H1 (cell line): Measurements from ENCODE around the gene STX12. TPM values are rescaled to one million over a fixed set of nuclear protein-coding genes. Genes with fewer than 3 reads are reported as not detected.

ENCODE experiments used
- CTCF ChIA-PET: fragments of 300-600 bp; sonication (Branson Sonifier 250); formaldehyde crosslinking; loops from one replicate; lab custom pipeline; 2021; ENCODE audit not compliant: partially characterized antibody; lab: Charles Lee
- POLR2A ChIA-PET: fragments of 300-600 bp; sonication (Branson Sonifier 250); formaldehyde crosslinking; loops from one replicate; lab custom pipeline; 2021; ENCODE audit warnings: inconsistent platforms; ENCODE audit not compliant: partially characterized antibody; lab: Charles Lee
- DNase-seq, 2 experiments: peaks; one replicate each; pipeline versions ENCODE4 v3.0.0 to v3.0.0-alpha.2; 2010 to 2022; ENCODE audit warnings: low spot score in 2 of 2, low read depth in 1 of 2, mixed read lengths in 1 of 2
- FAIRE-seq: peaks from 2 replicates; lab custom pipeline; 2011; peaks lifted over from hg19 to GRCh38; lab: Jason Lieb, UNC
- H2AFZ ChIP-seq: 2 replicates; pipeline ENCODE4 v1.8.1; 2012; ENCODE audit warnings: low read length, inconsistent platforms
- H2AK5ac ChIP-seq: 2 replicates; pipeline ENCODE4 v1.6.1; 2013; ENCODE audit warnings: low read depth, low read length
- H2BK120ac ChIP-seq: replicated peaks from 2 replicates; pipeline ENCODE3; 2013; ENCODE audit warnings: low read depth, low read length, inconsistent platforms
- H2BK12ac ChIP-seq: 2 replicates; pipeline ENCODE4 v1.6.1; 2013; ENCODE audit warnings: low read depth, low read length
- H2BK15ac ChIP-seq: 2 replicates; pipeline ENCODE4 v1.6.1; 2013; ENCODE audit warnings: low read length
- H2BK20ac ChIP-seq: 2 replicates; pipeline ENCODE4 v1.6.1; 2013; ENCODE audit warnings: low read length
- H2BK5ac ChIP-seq: 2 replicates; pipeline ENCODE4 v1.6.1; 2013; ENCODE audit warnings: low read depth, low read length
- H3K14ac ChIP-seq: 2 replicates; pipeline ENCODE4 v1.6.1; 2013; ENCODE audit warnings: inconsistent platforms; ENCODE audit not compliant: insufficient read length
- H3K18ac ChIP-seq: 2 replicates; pipeline ENCODE4 v1.6.1; 2013; ENCODE audit warnings: low read length; ENCODE audit errors: extremely low read depth
- H3K23ac ChIP-seq: 2 replicates; pipeline ENCODE4 v1.6.1; 2013; ENCODE audit warnings: inconsistent platforms; ENCODE audit not compliant: insufficient read length
- H3K23me2 ChIP-seq: 2 replicates; pipeline ENCODE4 v1.6.1; 2013; ENCODE audit warnings: low read depth, low read length
- H3K27ac ChIP-seq: 2 replicates; pipeline ENCODE4 v1.6.1; 2011; ENCODE audit warnings: low read depth, low read length, inconsistent platforms
- H3K27me3 ChIP-seq, 4 experiments: replicated peaks in 1 of 4; 1 replicate in 1 of 4; 2 replicates in 3 of 4; pipeline versions ENCODE4 v1.6.1 to v1.8.1; 2011 to 2013; ENCODE audit warnings: low read length in 3 of 4, mild to moderate bottlenecking in 3 of 4, inconsistent platforms in 2 of 4, mixed read lengths in 2 of 4, moderate library complexity in 1 of 4; ENCODE audit not compliant: control insufficient read depth in 3 of 4, insufficient read depth in 3 of 4; ENCODE audit errors: extremely low read depth in 1 of 4
- H3K36me3 ChIP-seq, 4 experiments: 2 replicates each; pipeline versions ENCODE4 v1.6.1 to v1.8.1; 2011 to 2013; ENCODE audit warnings: mild to moderate bottlenecking in 4 of 4, low read length in 3 of 4, moderate library complexity in 2 of 4, control low read depth in 1 of 4, inconsistent platforms in 1 of 4; ENCODE audit not compliant: insufficient read depth in 4 of 4, control insufficient read depth in 2 of 4
- H3K4ac ChIP-seq: replicated peaks from 2 replicates; pipeline ENCODE3; 2013; ENCODE audit warnings: low read length, low read depth, mixed read lengths, inconsistent platforms; ENCODE audit not compliant: insufficient read length
- H3K4me1 ChIP-seq, 4 experiments: replicated peaks in 1 of 4; 1 replicate in 1 of 4; 2 replicates in 3 of 4; pipeline versions ENCODE4 v1.6.1 to v1.8.1; 2011 to 2013; ENCODE audit warnings: low read length in 3 of 4, inconsistent platforms in 2 of 4, mixed read lengths in 1 of 4; ENCODE audit not compliant: insufficient read depth in 4 of 4, control insufficient read depth in 3 of 4
- H3K4me2 ChIP-seq, 2 experiments: 2 replicates each; pipeline versions ENCODE4 v1.6.1 to v1.8.1; 2011 to 2013; ENCODE audit warnings: low read depth in 2 of 2, low read length in 2 of 2, control low read depth in 1 of 2, inconsistent platforms in 1 of 2, mild to moderate bottlenecking in 1 of 2; ENCODE audit not compliant: insufficient read depth in 1 of 2
- H3K4me3 ChIP-seq, 4 experiments: fragments of 200-600, 300-600 bp in 1 of 4; sonication (generic), shearing (Covaris generic), sonication (Bioruptor Twin) in 1 of 4; 2 replicates each; pipeline versions ENCODE4 v1.5.1 to v1.8.1; 2011 to 2016; ENCODE audit warnings: low read length in 4 of 4, low read depth in 3 of 4, control low read depth in 2 of 4, inconsistent platforms in 2 of 4, mild to moderate bottlenecking in 2 of 4, mixed read lengths in 1 of 4, moderate library complexity in 1 of 4; ENCODE audit not compliant: insufficient read depth in 2 of 4; ENCODE audit errors: extremely low read depth in 1 of 4
- H3K56ac ChIP-seq: replicated peaks from 2 replicates; pipeline ENCODE3; 2013; ENCODE audit warnings: low read depth, mild to moderate bottlenecking, mixed read lengths, low read length, inconsistent platforms; ENCODE audit not compliant: insufficient read length
- H3K79me1 ChIP-seq: 2 replicates; pipeline ENCODE4 v1.6.1; 2013; ENCODE audit warnings: low read depth, low read length, control low read depth
- H3K79me2 ChIP-seq, 2 experiments: 2 replicates each; pipeline versions ENCODE4 v1.6.1 to v1.8.1; 2012 to 2013; ENCODE audit warnings: low read length in 2 of 2, mild to moderate bottlenecking in 2 of 2, inconsistent platforms in 1 of 2; ENCODE audit not compliant: insufficient read depth in 2 of 2, control insufficient read depth in 1 of 2
- H3K9ac ChIP-seq, 4 experiments: replicated peaks in 1 of 4; 1 replicate in 1 of 4; 2 replicates in 3 of 4; pipeline versions ENCODE4 v1.6.1 to v1.8.1; 2011 to 2013; ENCODE audit warnings: low read depth in 3 of 4, low read length in 3 of 4, control low read depth in 2 of 4, mild to moderate bottlenecking in 2 of 4, moderate library complexity in 2 of 4, inconsistent platforms in 1 of 4; ENCODE audit errors: extremely low read depth in 1 of 4
- H3K9me3 ChIP-seq, 2 experiments: 2 replicates each; pipeline versions ENCODE4 v1.6.1 to v1.8.1; 2012 to 2013; ENCODE audit warnings: mild to moderate bottlenecking in 2 of 2, moderate library complexity in 2 of 2, control low read depth in 1 of 2, inconsistent platforms in 1 of 2, low read depth in 1 of 2, low read length in 1 of 2, mixed read lengths in 1 of 2; ENCODE audit not compliant: insufficient read depth in 2 of 2
- H4K20me1 ChIP-seq, 2 experiments: replicated peaks in 1 of 2; 2 replicates each; pipeline versions ENCODE3 to v1.8.1; 2011 to 2013; ENCODE audit warnings: inconsistent platforms in 2 of 2, low read length in 2 of 2, mild to moderate bottlenecking in 1 of 2; ENCODE audit not compliant: insufficient read depth in 2 of 2, control insufficient read depth in 1 of 2
- H4K5ac ChIP-seq: 2 replicates; pipeline ENCODE4 v1.6.1; 2013; ENCODE audit warnings: low read length, low read depth, mixed read lengths, inconsistent platforms; ENCODE audit not compliant: insufficient read length
- H4K8ac ChIP-seq: 2 replicates; pipeline ENCODE4 v1.8.0; 2013; ENCODE audit warnings: mild to moderate bottlenecking, moderate library complexity, low read length, inconsistent platforms; ENCODE audit not compliant: insufficient read depth; ENCODE audit errors: extremely low read depth
- H4K91ac ChIP-seq: replicated peaks from 2 replicates; pipeline ENCODE3; 2013; ENCODE audit warnings: low read length, mixed read lengths, inconsistent platforms; ENCODE audit not compliant: insufficient read length
- ATF3 ChIP-seq: IDR thresholded peaks from 2 replicates; pipeline ENCODE4 v1.6.1; 2011; ENCODE audit warnings: low read depth, mild to moderate bottlenecking, low read length; ENCODE audit not compliant: insufficient read depth
- E2F6 ChIP-seq: IDR thresholded peaks from 2 replicates; pipeline ENCODE4 v1.6.1; 2012; ENCODE audit warnings: inconsistent platforms
- EGR1 ChIP-seq: IDR thresholded peaks from 2 replicates; pipeline ENCODE4 v1.6.1; 2011; ENCODE audit warnings: low read depth, low read length, borderline replicate concordance
- SIN3A ChIP-seq, 2 experiments: IDR thresholded peaks in 1 of 2; conservative IDR thresholded peaks in 1 of 2; 2 replicates each; pipeline ENCODE4 v1.6.1; 2011 to 2012; ENCODE audit warnings: low read length in 2 of 2, improper control_type of control experiment in 1 of 2, low read depth in 1 of 2, mild to moderate bottlenecking in 1 of 2
- WGBS, 2 experiments: shearing (Covaris generic) in 1 of 2; methylation state at CpG; one replicate each; pipeline versions ENCODE4 v1.1.6 to v1.1.7; 2013 to 2015; ENCODE audit warnings: low lambda C conversion rate in 2 of 2, mixed read lengths in 2 of 2, inconsistent platforms in 1 of 2, low coverage in 1 of 2, missing lambda C conversion rate in 1 of 2; ENCODE audit not compliant: insufficient replicate concordance in 2 of 2, insufficient coverage in 1 of 2, insufficient read length in 1 of 2; ENCODE audit errors: extremely low coverage in 1 of 2, missing lambda C conversion rate in 1 of 2; 5-methylcytosine and 5-hydroxymethylcytosine counted together
- polyA plus RNA-seq, 7 experiments: library from polyadenylated mRNA; depleted of rRNA in 3 of 7; stranded (reverse) in 5 of 7; unstranded in 2 of 7; fragments of >200 nt in 5 of 7; fragments of 200-250 nt in 2 of 7; gene quantifications; 1 replicate in 5 of 7; 2 replicates in 1 of 7; 4 replicates in 1 of 7; pipeline versions ENCODE4 v1.2.1 to v1.2.3, GENCODE V29; 2011 to 2013; ENCODE audit warnings: missing spikeins in 2 of 7, mixed read lengths in 2 of 7
- total RNA-seq: library from RNA; stranded (reverse); fragmentation: NEBNext Ultra II Directional; extraction: Animal tissue kit (Norgen Biotek cat#: 25700); gene quantifications from 2 replicates; pipeline ENCODE4 v1.2.1, GENCODE V29; 2021

The STX12 gene
- total and polyA plus RNA-seq, 2 of the 8 experiments (the other 6 are each of a cell fraction or from before 2014, with no cell fraction given): 3.7 to 11.0 TPM

GRCh38 chr1:27863538-27863915 lies 90.5 kb downstream of the STX12 start:
- 100% methylated on average over 1 of the region's 1 CpG; no CpG with 5 or more reads in 1 of the 2 experiments for WGBS, 2 experiments
- H3K4ac ChIP-seq: no peak overlapping the region
- no peak overlapping the region for H2BK120ac ChIP-seq
- H3K56ac ChIP-seq: no peak overlapping the region
- no peak overlapping the region for H2BK15ac ChIP-seq
- POLR2A ChIA-PET: interaction anchor here (0.7 to 1.3 kb wide), 4 partner anchors 9 to 138 kb away, joined by 3 to 4 read pairs (median 3); partner anchors contain the start of gene SMPDL3B
- no peaks in the 10 kb centered on the region; a peak in 2 of 7 replicates for H3K4me1 ChIP-seq
- no peak overlapping the region for H3K4me3 ChIP-seq
- no peak overlapping the region for H4K91ac ChIP-seq
- no peak overlapping the region for H3K14ac ChIP-seq
- no peak overlapping the region for H2BK12ac ChIP-seq
- H3K9ac ChIP-seq: no peak overlapping the region
- H3K23ac ChIP-seq: no peak overlapping the region
- H3K4me2 ChIP-seq: no peak overlapping the region
- no peaks in the 10 kb centered on the region for H3K9me3 ChIP-seq
- H3K79me2 ChIP-seq: no peaks in the 10 kb centered on the region
- no peaks in the 10 kb centered on the region for H3K36me3 ChIP-seq
- H3K27me3 ChIP-seq: no peaks in the 10 kb centered on the region
- H4K5ac ChIP-seq: no peak overlapping the region
- no peaks in the 10 kb centered on the region for H3K23me2 ChIP-seq
- H2AFZ ChIP-seq: no peak overlapping the region
- H3K79me1 ChIP-seq: no peaks in the 10 kb centered on the region
- DNase-seq: no peak
- H3K27ac ChIP-seq: no peak overlapping the region
- H2AK5ac ChIP-seq: no peak overlapping the region
- no peaks in the 10 kb centered on the region for H4K20me1 ChIP-seq
- H3K18ac ChIP-seq: no peak overlapping the region
- FAIRE-seq: no peak
- H4K8ac ChIP-seq: no peak overlapping the region
- no peak overlapping the region for H2BK20ac ChIP-seq
- no peak overlapping the region for H2BK5ac ChIP-seq
- CTCF ChIA-PET: no interaction called here
- no peak for TF ChIP-seq EGR1
- TF ChIP-seq E2F6: no peak
- TF ChIP-seq ATF3: no peak
- no peak for TF ChIP-seq SIN3A (conservative IDR thresholded peaks at IDR 0.05 in 1 of 2, IDR thresholded peaks at IDR 0.05 in 1 of 2; ENCODE audit: low read depth in 1 of 2, low read length in 2 of 2)
